Mesenchymal stem cell (in vitro differentiated cells and primary cell): Measurements from ENCODE around the gene EDNRA.

Experiments used
- DNase-seq: peaks from one replicate; pipeline ENCODE4 v3.0.0-alpha.2; 2013
- H2AFZ ChIP-seq: one replicate; pipeline ENCODE4 v1.6.1; 2013; ENCODE audit warnings: low read depth, mild to moderate bottlenecking, control low read depth, inconsistent platforms, low read length, moderate library complexity
- H2AK5ac ChIP-seq: 2 replicates; pipeline ENCODE4 v1.6.1; 2013; ENCODE audit warnings: low read length, moderate library complexity, mild to moderate bottlenecking, inconsistent platforms; ENCODE audit not compliant: severe bottlenecking
- H2BK120ac ChIP-seq: one replicate; pipeline ENCODE4 v1.6.1; 2013; ENCODE audit warnings: low read depth, mild to moderate bottlenecking, inconsistent platforms, low read length, moderate library complexity
- H2BK12ac ChIP-seq, 2 experiments: one replicate each; pipeline ENCODE4 v1.6.1; 2013; ENCODE audit warnings: inconsistent platforms in 2 of 2, low read length in 2 of 2, mild to moderate bottlenecking in 2 of 2, moderate library complexity in 2 of 2, control low read depth in 1 of 2
- H2BK15ac ChIP-seq: one replicate; pipeline ENCODE4 v1.6.1; 2013; ENCODE audit warnings: mild to moderate bottlenecking, low read depth, inconsistent platforms; ENCODE audit not compliant: poor library complexity, severe bottlenecking
- H2BK5ac ChIP-seq: 2 replicates; pipeline ENCODE4 v1.6.1; 2013; ENCODE audit warnings: low read depth, mild to moderate bottlenecking, low read length, control low read depth, inconsistent platforms; ENCODE audit not compliant: poor library complexity, severe bottlenecking
- H3K14ac ChIP-seq, 2 experiments: one replicate each; pipeline ENCODE4 v1.6.1; 2013; ENCODE audit warnings: inconsistent platforms in 2 of 2, low read length in 2 of 2, control low read depth in 1 of 2, mild to moderate bottlenecking in 1 of 2, moderate library complexity in 1 of 2
- H3K18ac ChIP-seq, 2 experiments: one replicate each; pipeline ENCODE4 v1.6.1; 2013; ENCODE audit warnings: inconsistent platforms in 2 of 2, low read length in 2 of 2, control low read depth in 1 of 2, low read depth in 1 of 2, mild to moderate bottlenecking in 1 of 2
- H3K23ac ChIP-seq, 2 experiments: one replicate each; pipeline ENCODE4 v1.6.1; 2013; ENCODE audit warnings: inconsistent platforms in 2 of 2, low read length in 2 of 2, mild to moderate bottlenecking in 2 of 2, moderate library complexity in 2 of 2, control low read depth in 1 of 2
- H3K27ac ChIP-seq: 2 replicates; pipeline ENCODE4 v1.5.1; 2013; ENCODE audit warnings: mild to moderate bottlenecking, moderate library complexity, low read length, control low read depth, inconsistent platforms; ENCODE audit not compliant: poor library complexity, severe bottlenecking
- H3K27me3 ChIP-seq, 2 experiments: 2 replicates each; pipeline versions ENCODE4 v1.6.1 to v1.7.0; 2013; ENCODE audit warnings: low read length in 2 of 2, mild to moderate bottlenecking in 2 of 2, moderate library complexity in 2 of 2, control low read depth in 1 of 2, inconsistent platforms in 1 of 2; ENCODE audit not compliant: control insufficient read depth in 1 of 2, insufficient read depth in 1 of 2
- H3K36me3 ChIP-seq, 2 experiments: 2 replicates each; pipeline versions ENCODE4 v1.6.1 to v1.7.0; 2013; ENCODE audit warnings: low read length in 2 of 2, control low read depth in 1 of 2, inconsistent platforms in 1 of 2, low read depth in 1 of 2, mild to moderate bottlenecking in 1 of 2; ENCODE audit not compliant: insufficient read depth in 2 of 2, control insufficient read depth in 1 of 2
- H3K4ac ChIP-seq, 2 experiments: one replicate each; pipeline ENCODE4 v1.6.1; 2013; ENCODE audit warnings: inconsistent platforms in 2 of 2, low read length in 2 of 2, mild to moderate bottlenecking in 2 of 2, moderate library complexity in 2 of 2, control low read depth in 1 of 2, low read depth in 1 of 2
- H3K4me1 ChIP-seq: 2 replicates; pipeline ENCODE4 v1.6.1; 2013; ENCODE audit warnings: low read depth, low read length, control low read depth; ENCODE audit not compliant: control insufficient read depth, insufficient read depth
- H3K4me2 ChIP-seq: 2 replicates; pipeline ENCODE4 v1.6.1; 2013; ENCODE audit warnings: low read length, mild to moderate bottlenecking, inconsistent platforms; ENCODE audit not compliant: poor library complexity, severe bottlenecking
- H3K4me3 ChIP-seq, 2 experiments: 2 replicates each; pipeline versions ENCODE4 v1.5.1 to v1.7.0; 2013; ENCODE audit warnings: low read length in 2 of 2, mild to moderate bottlenecking in 2 of 2, control low read depth in 1 of 2, low read depth in 1 of 2; ENCODE audit not compliant: insufficient read depth in 1 of 2
- H3K79me1 ChIP-seq: replicated peaks from 2 replicates; pipeline ENCODE4 v1.6.1; 2013; ENCODE audit warnings: mild to moderate bottlenecking, control low read depth, low read length, inconsistent platforms; ENCODE audit not compliant: poor library complexity, severe bottlenecking
- H3K9ac ChIP-seq: 2 replicates; pipeline ENCODE4 v1.7.0; 2013; ENCODE audit warnings: mild to moderate bottlenecking, low read length, moderate library complexity
- H3K9me3 ChIP-seq: 2 replicates; pipeline ENCODE4 v1.7.0; 2013; ENCODE audit warnings: mild to moderate bottlenecking, low read length; ENCODE audit not compliant: control insufficient read depth
- H4K8ac ChIP-seq: one replicate; pipeline ENCODE4 v1.6.1; 2013; ENCODE audit warnings: inconsistent platforms, mild to moderate bottlenecking, low read length, moderate library complexity
- H4K91ac ChIP-seq: one replicate; pipeline ENCODE4 v1.6.1; 2013; ENCODE audit warnings: mild to moderate bottlenecking, low read length, inconsistent platforms
- WGBS: methylation state at CpG from one replicate; pipeline ENCODE4 v1.1.7; 2013; ENCODE audit warnings: mixed read lengths; 5-methylcytosine and 5-hydroxymethylcytosine counted together

Gene EDNRA

GRCh38 chr4:147518086-147518485, 37.2 kb downstream of the EDNRA start:
- WGBS: 100% methylated on average over 1 of the region's 2 CpGs
- Histone ChIP-seq H2BK12ac (no peak overlapping the region), H3K4me3 (no peak overlapping the region), H2BK120ac (no peak overlapping the region), H3K23ac (no peak overlapping the region), H2BK5ac (no peak overlapping the region), H3K9me3 (no peaks in the 10 kb centered on the region), H4K8ac (no peak overlapping the region), H2AK5ac (no peak overlapping the region), H3K9ac (no peak overlapping the region), H3K27me3 (no peaks in the 10 kb centered on the region), H3K79me1 (no peaks in the 10 kb centered on the region), H2BK15ac (no peak overlapping the region), H2AFZ (no peak overlapping the region), H4K91ac (no peak overlapping the region), H3K4me2 (no peak overlapping the region), H3K14ac (no peak overlapping the region), H3K18ac (no peak overlapping the region), H3K4me1 (no peaks in the 10 kb centered on the region), H3K27ac (no peak overlapping the region), H3K36me3 (no peaks in the 10 kb centered on the region), H3K4ac (no peak overlapping the region)
- no peak for DNase-seq

- Histone ChIP-seq H3K4ac (no peak overlapping the region), H2BK12ac (no peak overlapping the region), H2AK5ac (no peak overlapping the region), H2BK120ac (no peak overlapping the region), H3K23ac (no peak overlapping the region), H2BK15ac (no peak overlapping the region), H3K36me3 (no peaks in the 10 kb centered on the region), H2AFZ (no peak overlapping the region), H3K9me3 (no peaks in the 10 kb centered on the region), H3K4me3 (no peak overlapping the region), H4K91ac (no peak overlapping the region), H3K27me3 (no peaks in the 10 kb centered on the region), H3K4me2 (no peak overlapping the region), H4K8ac (no peak overlapping the region), H3K79me1 (no peaks in the 10 kb centered on the region), H3K4me1 (no peaks in the 10 kb centered on the region), H3K14ac (no peak overlapping the region), H3K9ac (no peak overlapping the region), H3K27ac (no peak overlapping the region), H3K18ac (no peak overlapping the region), H2BK5ac (no peak overlapping the region)
- WGBS: 100% methylated on average over 1 of the region's 3 CpGs
- DNase-seq: peak; percentile 76
Measured at GRCh38 chr4:147518846-147519767, 38.2 kb downstream of the EDNRA start.

GRCh38 chr4:147524601-147525000, 43.7 kb downstream of the EDNRA start:
- Histone ChIP-seq H2BK120ac (no peak overlapping the region), H3K27me3 (no peaks in the 10 kb centered on the region), H3K9ac (no peak overlapping the region), H3K9me3 (no peaks in the 10 kb centered on the region), H3K27ac (no peak overlapping the region), H2AK5ac (no peak overlapping the region), H3K36me3 (no peaks in the 10 kb centered on the region), H3K4me2 (no peak overlapping the region), H3K14ac (no peak overlapping the region), H3K18ac (no peak overlapping the region), H3K4me3 (no peak overlapping the region), H4K91ac (no peak overlapping the region), H3K79me1 (no peaks in the 10 kb centered on the region), H3K4me1 (no peaks in the 10 kb centered on the region), H3K23ac (no peak overlapping the region), H4K8ac (no peak overlapping the region), H2BK15ac (no peak overlapping the region), H2BK5ac (no peak overlapping the region), H2AFZ (no peak overlapping the region), H3K4ac (no peak overlapping the region), H2BK12ac (no peak overlapping the region)
- no peak for DNase-seq
- no CpG with 5 or more reads among the region's 1 CpG for WGBS

- Histone ChIP-seq H2AK5ac (no peak overlapping the region), H3K79me1 (no peaks in the 10 kb centered on the region), H3K18ac (no peak overlapping the region), H3K23ac (no peak overlapping the region), H2AFZ (no peak overlapping the region), H3K4me2 (no peak overlapping the region), H3K4ac (no peak overlapping the region), H4K8ac (no peak overlapping the region), H3K27ac (no peak overlapping the region), H3K9me3 (no peaks in the 10 kb centered on the region), H2BK5ac (no peak overlapping the region), H2BK120ac (no peak overlapping the region), H3K9ac (no peak overlapping the region), H3K4me1 (no peaks in the 10 kb centered on the region), H3K36me3 (no peaks in the 10 kb centered on the region), H2BK15ac (no peak overlapping the region), H2BK12ac (no peak overlapping the region), H3K14ac (no peak overlapping the region), H3K27me3 (no peaks in the 10 kb centered on the region), H4K91ac (no peak overlapping the region), H3K4me3 (no peak overlapping the region)
- no peak for DNase-seq
- WGBS: 69% methylated on average over 1 of the region's 2 CpGs
Measured at GRCh38 chr4:147525494-147526271, 44.8 kb downstream of the EDNRA start.
